Medulla oblongata (tissue), 1 donor: ENCODE results near the gene ADARB1.

Experiments used
- DNase-seq: peaks from one replicate; pipeline ENCODE4 v3.0.0-alpha.2; 2015; ENCODE audit errors: extremely low spot score

The ADARB1 gene

GRCh38 chr21:45039317-45040156 is 34.8 kb upstream of the ADARB1 start:
- DNase-seq, result no peak

GRCh38 chr21:45040157-45040711 is 34.1 kb upstream of the ADARB1 start:
- DNase-seq, result no peak

GRCh38 chr21:45040739-45041138 is 33.6 kb upstream of the ADARB1 start:
- DNase-seq, result no peak

DNA sequence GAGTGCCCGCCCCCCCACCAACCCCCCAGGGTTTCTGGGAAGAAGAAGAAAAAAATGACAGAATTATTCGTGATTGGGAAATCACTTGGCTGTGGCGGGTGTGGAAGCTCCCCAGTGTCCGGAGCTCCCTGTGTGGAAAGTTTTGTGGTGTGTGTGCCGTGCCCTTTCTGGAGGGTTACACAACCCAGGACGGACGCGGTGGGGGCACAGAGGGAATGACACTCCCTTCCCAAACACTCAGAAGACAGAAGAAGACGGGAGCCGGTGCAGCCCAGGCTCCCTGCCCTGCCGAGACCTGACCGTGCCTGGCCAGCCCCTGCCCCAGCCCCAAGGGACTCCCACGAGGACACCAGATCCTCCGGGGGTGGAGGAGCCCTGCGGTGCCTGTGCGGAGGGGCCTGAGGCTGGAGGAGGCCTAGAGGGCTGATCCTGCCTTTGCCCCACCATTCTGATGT is 33.0 kb upstream of the ADARB1 start:
- DNase-seq, result no peak

GRCh38 chr21:45041984-45042663 is 32.3 kb upstream of the ADARB1 start:
- DNase-seq, result no peak

GRCh38 chr21:45042664-45043161 is 31.7 kb upstream of the ADARB1 start:
- DNase-seq, result no peak

DNA sequence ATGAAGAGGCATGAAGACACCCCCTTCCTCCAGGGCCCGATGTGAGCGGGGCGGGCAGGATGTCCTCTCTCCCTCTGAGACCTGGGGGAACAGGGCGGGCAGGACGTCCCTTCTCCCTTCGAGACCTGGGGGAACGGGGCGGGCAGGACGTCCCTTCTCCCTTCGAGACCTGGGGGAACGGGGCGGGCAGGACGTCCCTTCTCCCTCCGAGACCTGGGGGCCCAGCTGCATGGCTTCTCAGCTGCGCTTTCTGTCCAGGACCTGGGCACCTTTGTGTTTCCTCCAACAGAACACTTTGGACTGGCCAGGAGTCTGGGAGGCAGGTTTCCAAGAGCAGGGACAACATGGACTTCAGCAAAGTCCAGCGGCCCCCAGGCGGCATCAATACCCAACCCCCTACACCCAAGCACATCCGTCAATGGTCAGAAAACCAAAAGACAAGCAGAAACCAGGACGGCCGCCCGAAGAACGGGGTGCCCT is 30.8 kb upstream of the ADARB1 start:
- DNase-seq, result no peak

- no peak for DNase-seq
These were observed 28.9 kb upstream of the ADARB1 start for GRCh38 chr21:45045481-45045880.

DNA sequence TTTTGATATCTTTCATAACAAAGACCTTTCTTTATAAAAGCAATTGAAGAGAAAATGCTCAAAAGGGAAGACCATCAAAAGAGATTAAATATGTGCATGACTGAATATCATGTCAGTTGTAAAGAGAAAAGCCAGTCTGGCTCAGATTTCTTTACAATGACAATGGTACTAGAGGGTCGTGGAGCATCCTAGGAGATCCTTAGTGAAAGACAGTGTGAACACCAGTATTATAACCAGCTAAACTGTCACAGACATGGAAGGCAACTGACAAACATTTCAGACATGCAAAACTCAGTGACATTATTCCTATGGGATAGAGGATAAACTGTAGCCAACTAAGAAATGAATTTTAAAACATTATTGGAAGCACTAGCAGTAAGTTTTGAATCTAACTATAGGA is 27.1 kb upstream of the ADARB1 start:
- no peak for DNase-seq

DNA sequence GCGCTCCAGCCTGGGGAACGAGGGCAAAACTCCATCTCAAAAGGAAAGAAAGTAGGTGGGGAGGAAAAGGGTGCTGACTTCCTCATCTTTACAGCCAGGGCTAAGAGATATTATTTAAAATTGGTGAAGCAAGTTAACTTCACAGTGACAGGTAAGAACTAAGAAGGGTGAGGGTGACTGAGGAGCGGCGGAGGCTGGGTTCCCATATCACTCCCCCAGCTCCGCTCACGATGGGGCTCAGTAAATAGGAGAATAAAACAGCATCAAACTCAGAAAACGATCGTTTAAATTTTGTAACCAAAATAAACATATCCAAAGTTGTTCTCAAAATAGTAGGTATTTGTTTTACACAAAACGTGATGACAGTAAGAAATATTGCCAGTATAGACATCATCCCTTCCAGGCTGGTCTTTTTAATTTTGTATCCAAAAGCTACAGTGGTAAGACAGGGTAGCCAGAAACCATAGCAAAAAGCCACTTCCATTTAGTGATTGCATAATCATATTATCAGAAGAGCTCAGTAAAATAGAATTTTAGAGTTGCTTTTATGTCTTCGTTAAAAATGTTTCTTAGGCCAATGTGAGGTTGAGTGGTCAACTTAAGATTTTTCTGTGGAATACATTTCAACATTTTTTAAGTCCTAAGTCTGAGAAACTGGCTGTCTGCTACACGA is 26.2 kb upstream of the ADARB1 start:
- DNase-seq, result no peak

- DNase-seq, result no peak
These were observed 25.4 kb upstream of the ADARB1 start for GRCh38 chr21:45048968-45049367.

- no peak for DNase-seq
These were observed 24.6 kb upstream of the ADARB1 start for GRCh38 chr21:45049714-45050344.

GRCh38 chr21:45050345-45050796 is 24.0 kb upstream of the ADARB1 start:
- no peak for DNase-seq

- no peak for DNase-seq
These were observed 23.4 kb upstream of the ADARB1 start for GRCh38 chr21:45050797-45051489.

DNA sequence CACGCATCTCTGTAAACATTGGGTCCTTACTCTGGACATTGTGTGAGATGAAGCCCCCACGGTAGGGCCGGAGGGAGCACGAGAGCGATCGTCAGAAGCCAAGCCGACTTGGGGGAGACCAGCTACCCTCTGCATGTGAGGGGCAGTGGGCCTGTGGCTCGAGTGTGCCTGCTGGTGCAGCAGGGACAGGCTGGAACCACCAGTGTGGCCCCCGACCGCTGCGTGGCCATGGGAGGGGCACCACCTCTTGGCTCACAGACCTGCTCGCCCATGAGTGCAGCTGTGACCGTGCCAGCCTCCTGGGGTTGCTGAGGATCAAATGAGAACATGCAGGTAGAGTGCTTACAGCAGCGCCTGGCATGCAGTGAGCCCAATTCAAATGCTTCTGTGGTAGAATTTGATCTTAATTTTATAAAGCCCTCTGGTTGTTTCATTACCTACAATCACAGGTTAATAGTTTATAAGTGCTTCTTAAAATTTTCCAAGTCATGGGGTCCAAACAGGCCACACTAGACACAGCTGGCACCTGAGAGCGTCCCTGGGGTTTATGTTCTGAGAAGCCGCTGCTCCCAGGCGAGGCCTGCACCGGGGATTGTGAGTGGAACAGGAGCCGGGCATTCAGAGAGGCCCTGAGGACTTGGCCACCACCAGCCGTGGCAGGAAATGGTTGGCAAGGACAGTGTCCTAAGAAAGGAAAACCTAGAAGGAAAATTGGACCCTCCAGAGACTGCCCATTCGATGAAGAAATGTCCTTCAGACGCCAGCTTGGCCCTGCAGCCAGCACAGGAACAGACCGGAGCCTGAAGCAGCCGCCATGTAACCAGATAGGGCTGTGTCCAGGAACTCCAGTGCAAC is 22.6 kb upstream of the ADARB1 start:
- DNase-seq, result no peak

- no peak for DNase-seq
These were observed 21.4 kb upstream of the ADARB1 start for GRCh38 chr21:45052960-45053359.

DNA sequence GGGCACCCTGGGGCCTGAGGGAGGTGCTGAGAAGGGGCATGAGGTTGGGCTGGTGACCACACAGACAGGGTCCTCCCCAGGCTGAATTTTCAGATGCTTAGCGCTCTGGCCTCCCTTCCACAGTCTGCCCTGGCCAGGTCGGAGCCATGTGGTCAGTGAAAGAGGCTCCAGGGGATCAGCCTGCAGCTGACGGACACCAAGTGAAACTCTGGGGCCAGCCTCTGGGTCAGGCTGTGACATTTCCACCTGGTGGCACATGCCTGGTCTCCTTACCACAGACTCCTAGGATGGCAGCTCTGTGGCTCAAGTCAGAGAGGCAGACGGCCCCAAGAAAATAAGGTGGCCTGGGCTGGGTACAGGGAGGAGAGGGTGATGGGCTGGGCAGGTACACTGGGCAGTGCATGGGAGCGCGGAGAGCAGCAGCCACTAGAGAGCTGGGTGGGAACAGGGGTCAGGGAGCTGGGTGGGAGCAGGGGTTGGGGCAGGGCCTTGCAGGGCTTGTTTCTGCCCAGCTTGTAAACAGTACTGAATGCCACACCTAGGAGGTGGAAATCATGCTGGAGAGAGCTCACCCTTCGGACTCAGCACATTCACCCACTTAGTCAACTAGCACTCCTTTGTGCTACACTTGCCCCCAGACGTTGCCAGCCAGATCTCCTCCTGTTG is 20.7 kb upstream of the ADARB1 start:
- no peak for DNase-seq

GRCh38 chr21:45054227-45054926 is 20.0 kb upstream of the ADARB1 start:
- no peak for DNase-seq
